ENCODE measurements around the gene LYZL2.
"Not testable (repeated sequence)": the region's sequence is repeated elsewhere in the genome, so short reads cannot be mapped to it uniquely, and the experiment has no call there.

The LYZL2 gene

DNA sequence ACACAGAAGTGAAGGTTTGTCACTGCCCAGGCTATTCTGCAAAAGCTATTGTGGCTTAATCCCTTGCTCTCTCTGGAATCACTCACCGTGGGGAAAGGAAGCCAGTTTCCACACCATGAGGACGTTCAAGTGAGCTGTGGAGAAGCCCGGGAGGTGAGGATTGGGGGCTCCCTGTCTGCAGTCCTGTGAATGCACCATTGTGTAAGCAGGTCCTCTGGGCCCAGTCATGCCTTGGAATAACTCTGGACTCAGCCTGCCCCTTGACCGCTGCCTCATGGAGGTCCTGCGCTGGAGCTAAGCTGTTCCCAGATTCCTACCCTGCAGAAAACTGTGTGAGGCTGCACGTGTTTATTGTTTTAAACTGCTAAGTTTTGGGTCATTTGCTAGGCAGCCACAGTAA, 33.5 kb downstream of the LYZL2 start:
- no peaks in the 10 kb centered on the region for H3K9me3 ChIP-seq
- H3K4me1 ChIP-seq (ENCODE audit: control insufficient read depth in 1 of 2, insufficient read depth in 1 of 2, low read depth in 1 of 2, low read length in 1 of 2): peaks cover 16 to 17% of the 10 kb centered on the region in 2 experiments
- no peaks in the 10 kb centered on the region for H3K36me3 ChIP-seq
- H3K27me3 ChIP-seq: no peaks in the 10 kb centered on the region
- H3K27ac ChIP-seq: no peak overlapping the region
- no peak overlapping the region for H3K4me3 ChIP-seq (ENCODE audit: low read depth in 1 of 2, low read length in 1 of 2)
- TF ChIP-seq, protein P1, sequence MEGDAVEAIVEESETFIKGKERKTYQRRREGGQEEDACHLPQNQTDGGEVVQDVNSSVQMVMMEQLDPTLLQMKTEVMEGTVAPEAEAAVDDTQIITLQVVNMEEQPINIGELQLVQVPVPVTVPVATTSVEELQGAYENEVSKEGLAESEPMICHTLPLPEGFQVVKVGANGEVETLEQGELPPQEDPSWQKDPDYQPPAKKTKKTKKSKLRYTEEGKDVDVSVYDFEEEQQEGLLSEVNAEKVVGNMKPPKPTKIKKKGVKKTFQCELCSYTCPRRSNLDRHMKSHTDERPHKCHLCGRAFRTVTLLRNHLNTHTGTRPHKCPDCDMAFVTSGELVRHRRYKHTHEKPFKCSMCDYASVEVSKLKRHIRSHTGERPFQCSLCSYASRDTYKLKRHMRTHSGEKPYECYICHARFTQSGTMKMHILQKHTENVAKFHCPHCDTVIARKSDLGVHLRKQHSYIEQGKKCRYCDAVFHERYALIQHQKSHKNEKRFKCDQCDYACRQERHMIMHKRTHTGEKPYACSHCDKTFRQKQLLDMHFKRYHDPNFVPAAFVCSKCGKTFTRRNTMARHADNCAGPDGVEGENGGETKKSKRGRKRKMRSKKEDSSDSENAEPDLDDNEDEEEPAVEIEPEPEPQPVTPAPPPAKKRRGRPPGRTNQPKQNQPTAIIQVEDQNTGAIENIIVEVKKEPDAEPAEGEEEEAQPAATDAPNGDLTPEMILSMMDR (IDR thresholded peaks at IDR 0.05): no peak

- peaks cover 23% of the 10 kb centered on the region in 2 experiments for H3K4me1 ChIP-seq (ENCODE audit: control insufficient read depth in 1 of 2, insufficient read depth in 1 of 2, low read depth in 1 of 2, low read length in 1 of 2)
- TF ChIP-seq, protein P1 (IDR thresholded peaks at IDR 0.05): no peak
- H3K36me3 ChIP-seq: no peaks in the 10 kb centered on the region
- H3K4me3 ChIP-seq (ENCODE audit: low read depth in 1 of 2, low read length in 1 of 2): no peak overlapping the region
- H3K9me3 ChIP-seq: no peaks in the 10 kb centered on the region
- no peak overlapping the region for H3K27ac ChIP-seq
- H3K27me3 ChIP-seq: no peaks in the 10 kb centered on the region
These were observed 35.5 kb downstream of the LYZL2 start for GRCh38 chr10:30594077-30594476.

- not testable (repeated sequence) for H3K27ac ChIP-seq; H3K36me3 ChIP-seq; H3K4me3 ChIP-seq (ENCODE audit: low read depth in 1 of 2, low read length in 1 of 2); H3K9me3 ChIP-seq; H3K27me3 ChIP-seq
- H3K4me1 ChIP-seq (ENCODE audit: control insufficient read depth in 1 of 2, insufficient read depth in 1 of 2, low read depth in 1 of 2, low read length in 1 of 2): peaks cover 24 to 25% of the 10 kb centered on the region in 2 experiments
These were observed 36.8 kb downstream of the LYZL2 start for GRCh38 chr10:30592770-30593169.

DNA sequence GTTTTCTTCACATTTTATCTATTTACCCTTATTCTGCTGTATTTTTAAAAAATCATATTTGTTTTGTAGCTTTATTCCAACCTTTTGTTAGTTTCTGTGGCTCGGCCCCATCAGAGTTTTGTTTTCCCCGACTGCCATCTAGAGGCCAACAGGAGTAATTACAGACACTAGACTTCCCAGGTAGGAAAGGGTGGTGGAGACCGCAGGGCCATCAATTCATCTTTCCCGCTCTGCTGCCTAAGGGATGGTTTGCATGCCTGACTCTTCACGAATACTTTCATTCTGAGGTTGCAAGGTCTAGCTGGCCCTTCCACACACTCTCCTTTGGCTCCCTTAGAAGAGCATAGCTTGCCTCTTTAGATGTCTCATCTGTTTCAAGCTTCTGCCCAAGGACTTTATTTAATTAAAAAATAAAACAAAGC, 38.3 kb downstream of the LYZL2 start:
- peaks cover 23 to 24% of the 10 kb centered on the region in 2 experiments for H3K4me1 ChIP-seq (ENCODE audit: control insufficient read depth in 1 of 2, insufficient read depth in 1 of 2, low read depth in 1 of 2, low read length in 1 of 2)
- no peaks in the 10 kb centered on the region for H3K9me3 ChIP-seq
- TF ChIP-seq, protein P1 (IDR thresholded peaks at IDR 0.05): peak; percentile 84
- no peaks in the 10 kb centered on the region for H3K36me3 ChIP-seq
- H3K27ac ChIP-seq: no peak overlapping the region
- no peaks in the 10 kb centered on the region for H3K27me3 ChIP-seq
- no peak overlapping the region for H3K4me3 ChIP-seq (ENCODE audit: low read depth in 1 of 2, low read length in 1 of 2)

DNA sequence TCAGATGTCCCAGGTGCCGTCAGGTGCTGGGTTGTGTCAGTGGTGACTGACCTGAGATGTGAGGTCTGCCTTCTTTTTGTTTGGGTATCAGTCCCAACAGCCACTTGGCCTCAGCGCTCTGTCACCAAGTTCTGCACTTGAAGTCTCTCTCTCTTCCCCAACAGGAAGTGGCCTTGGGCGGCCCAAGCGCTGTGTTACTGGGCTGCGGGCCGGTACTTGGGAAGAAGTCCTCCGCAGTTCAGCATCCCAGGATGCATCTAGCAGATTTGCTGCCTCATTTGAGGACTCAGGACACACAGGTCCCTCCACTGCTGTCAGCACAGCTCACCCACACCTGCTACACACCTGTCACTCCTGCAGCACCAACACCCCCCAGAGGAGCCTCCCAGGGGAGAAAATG, 40.1 kb downstream of the LYZL2 start:
- Histone ChIP-seq H3K27ac (no peak overlapping the region), H3K9me3 (no peaks in the 10 kb centered on the region), H3K27me3 (no peaks in the 10 kb centered on the region), H3K4me1 (ENCODE audit: control insufficient read depth in 1 of 2, insufficient read depth in 1 of 2, low read depth in 1 of 2, low read length in 1 of 2) (peaks cover 18 to 22% of the 10 kb centered on the region in 2 experiments), H3K4me3 (ENCODE audit: low read depth in 1 of 2, low read length in 1 of 2) (no peak overlapping the region), H3K36me3 (no peaks in the 10 kb centered on the region)
- TF ChIP-seq, protein P1 (IDR thresholded peaks at IDR 0.05): no peak

DNA sequence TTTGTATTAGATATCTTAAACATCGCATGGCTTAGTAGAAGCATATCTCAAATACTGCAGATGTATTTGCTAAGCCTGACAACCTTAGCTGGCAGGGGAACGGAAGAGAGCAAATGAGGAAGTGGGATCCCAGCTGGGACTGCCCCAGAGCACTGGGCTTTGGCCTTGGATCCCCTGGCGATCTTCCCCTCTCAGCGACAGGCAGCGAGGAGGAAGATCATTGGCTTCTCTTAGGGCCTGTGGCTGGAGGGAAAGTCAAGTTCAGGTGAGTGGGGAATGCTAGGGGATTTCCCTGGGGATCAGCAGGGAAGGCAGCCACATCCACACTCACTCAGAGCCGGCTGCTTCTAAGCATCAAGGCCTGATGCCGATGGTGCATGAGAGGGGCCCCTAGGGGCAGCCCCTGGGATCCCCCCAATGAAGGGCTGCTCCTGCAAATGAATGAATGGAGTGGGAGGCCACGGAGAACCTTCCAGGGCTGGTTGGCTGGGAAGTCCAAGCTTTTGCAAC, 42.0 kb downstream of the LYZL2 start:
- no peaks in the 10 kb centered on the region for H3K27me3 ChIP-seq
- H3K4me1 ChIP-seq (ENCODE audit: control insufficient read depth in 1 of 2, insufficient read depth in 1 of 2, low read depth in 1 of 2, low read length in 1 of 2): peaks cover 33 to 36% of the 10 kb centered on the region in 2 experiments
- TF ChIP-seq, protein P1 (IDR thresholded peaks at IDR 0.05): no peak
- H3K4me3 ChIP-seq (ENCODE audit: low read depth in 1 of 2, low read length in 1 of 2): no peak overlapping the region
- no peaks in the 10 kb centered on the region for H3K9me3 ChIP-seq
- peak overlapping the region; percentile 23 for H3K27ac ChIP-seq
- H3K36me3 ChIP-seq: no peaks in the 10 kb centered on the region
